ENCODE data around the gene NFAM1.

NFAM1 gene

GRCh38 chr22:42331014-42331413 is 101.2 kb downstream of the NFAM1 start:
- DNase-seq = peak; percentile 27

All from SHP77 treated with DMSO at 0.1 percent for 48 hours (cell line).